NCI-H1694 treated with DMSO at 0.1 percent for 48 hours (cell line): ENCODE measurements around the gene ECEL1.

Experiments
- DNase-seq: peaks from one replicate; lab custom pipeline; 2025; lab: John Stamatoyannopoulos, UW

The ECEL1 gene

DNA sequence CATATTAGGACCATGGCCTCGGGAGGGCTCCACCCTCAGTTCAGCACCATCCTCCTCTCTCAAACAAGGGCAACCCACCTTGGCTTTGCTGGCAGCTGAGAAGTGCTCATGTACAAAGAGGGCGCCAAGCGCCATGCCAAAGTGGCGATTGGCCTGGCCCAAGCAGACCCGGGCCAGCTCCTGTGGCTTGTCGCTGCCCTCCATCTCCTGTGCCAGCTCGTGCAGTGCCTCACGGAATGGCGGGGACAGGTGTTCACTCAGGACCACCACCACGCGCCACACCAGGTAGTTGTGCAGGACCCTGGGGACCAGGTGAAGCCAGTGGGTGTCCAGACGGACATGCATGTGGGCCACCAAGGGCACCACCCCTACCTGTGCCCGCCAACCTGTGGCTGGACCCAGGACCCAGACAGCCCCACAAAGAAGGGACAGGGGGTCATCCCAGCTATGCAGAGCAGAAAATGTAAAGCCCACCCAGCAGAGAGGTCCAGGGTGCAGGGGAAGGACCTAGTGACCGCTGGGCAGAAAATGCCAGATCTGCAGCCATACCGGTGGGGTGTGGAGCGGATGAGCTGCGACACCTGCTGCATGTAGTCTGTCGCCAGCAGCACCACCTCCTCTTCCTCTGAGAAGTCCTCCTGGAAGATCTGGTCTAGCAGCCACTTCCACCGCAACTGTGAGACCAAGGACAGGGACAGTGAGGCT, 3.6 kb downstream of the ECEL1 start:
- no peak for DNase-seq

GRCh38 chr2:232483311-232483922, 4.2 kb downstream of the ECEL1 start:
- DNase-seq = no peak

DNA sequence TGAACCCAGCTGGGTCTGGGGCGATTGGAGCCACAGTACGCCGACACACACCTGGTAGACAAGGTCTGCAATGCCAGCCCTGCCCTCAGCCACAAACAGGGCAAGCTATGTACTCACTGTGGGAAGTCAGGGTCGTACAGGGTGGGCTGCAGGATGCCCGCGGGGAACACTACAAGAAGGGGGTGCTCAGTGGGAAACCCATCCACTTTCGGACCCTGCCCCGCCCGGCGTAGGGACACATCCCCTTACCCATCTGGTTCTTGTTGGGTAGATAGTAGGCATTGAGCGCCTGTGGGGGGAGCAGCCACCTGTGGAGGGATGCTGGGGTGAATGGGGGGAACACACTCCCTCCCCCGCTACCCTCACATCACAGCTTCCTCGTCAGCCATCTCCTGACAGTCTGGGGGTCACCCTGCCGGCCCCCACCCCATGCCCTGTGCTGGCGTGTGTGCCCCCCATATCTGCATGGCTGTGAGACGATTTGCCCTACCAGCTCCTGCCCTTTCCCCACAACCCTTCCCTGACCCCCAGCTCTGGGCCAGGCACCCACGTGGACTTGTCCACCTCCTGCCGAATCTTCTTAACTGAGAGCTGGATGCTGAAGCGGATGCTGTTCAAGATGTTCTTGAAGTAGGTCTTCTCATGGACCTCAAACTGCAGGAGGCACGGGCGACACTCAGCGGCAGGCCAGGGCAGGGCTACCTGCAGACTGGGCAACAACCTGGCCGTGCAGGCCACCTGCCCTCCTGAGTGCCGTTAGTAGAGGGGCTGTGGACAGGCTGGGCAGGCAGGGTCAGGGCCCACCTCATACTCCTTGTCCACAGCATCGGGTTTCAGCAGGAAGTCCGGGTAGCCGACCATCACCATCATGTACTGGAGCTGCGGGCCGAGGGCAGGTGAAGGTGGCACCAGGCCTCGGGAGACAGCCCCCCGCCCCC, 5.1 kb downstream of the ECEL1 start:
- DNase-seq = no peak

DNA sequence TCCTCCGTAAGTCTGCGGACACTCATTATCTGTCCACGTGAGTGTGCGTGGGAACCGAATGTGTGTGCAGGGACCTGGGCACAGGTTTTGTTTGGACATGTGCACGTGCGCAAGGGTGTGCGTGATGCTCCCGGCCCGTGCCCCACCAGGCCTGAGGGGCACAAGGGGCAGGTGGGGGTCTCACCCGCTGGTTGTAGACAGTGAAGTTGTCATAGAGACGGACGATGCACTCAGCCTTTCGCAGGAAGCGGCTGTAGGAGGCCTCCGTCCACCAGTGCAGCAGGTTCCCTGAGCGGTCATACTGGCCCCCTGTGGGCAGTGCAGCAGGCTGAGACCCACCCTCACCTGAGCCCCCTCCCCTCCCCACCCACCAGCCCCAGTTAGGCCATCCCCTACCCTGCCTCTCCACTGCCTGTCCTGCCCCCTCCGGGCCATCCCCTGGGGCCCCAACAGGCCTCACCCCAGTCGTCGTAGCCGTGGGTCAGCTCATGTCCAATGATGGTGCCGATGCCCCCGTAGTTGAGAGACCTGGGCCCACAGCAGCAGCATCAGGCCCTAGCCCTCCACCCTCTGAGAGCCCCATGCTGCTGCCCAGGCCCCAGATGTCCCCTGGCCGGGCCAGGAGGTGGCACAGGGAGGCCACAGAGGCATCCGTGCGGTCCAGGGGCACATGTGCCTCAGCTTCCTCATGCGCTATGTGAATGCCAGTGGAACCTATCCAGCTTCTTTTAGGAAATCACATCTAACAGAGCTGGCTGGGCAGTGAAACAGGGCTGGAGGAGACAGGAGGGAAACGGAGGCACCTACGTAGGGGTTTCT, 6.1 kb downstream of the ECEL1 start:
- no peak for DNase-seq

GRCh38 chr2:232480201-232481190, 7.1 kb downstream of the ECEL1 start:
- DNase-seq = no peak

DNA sequence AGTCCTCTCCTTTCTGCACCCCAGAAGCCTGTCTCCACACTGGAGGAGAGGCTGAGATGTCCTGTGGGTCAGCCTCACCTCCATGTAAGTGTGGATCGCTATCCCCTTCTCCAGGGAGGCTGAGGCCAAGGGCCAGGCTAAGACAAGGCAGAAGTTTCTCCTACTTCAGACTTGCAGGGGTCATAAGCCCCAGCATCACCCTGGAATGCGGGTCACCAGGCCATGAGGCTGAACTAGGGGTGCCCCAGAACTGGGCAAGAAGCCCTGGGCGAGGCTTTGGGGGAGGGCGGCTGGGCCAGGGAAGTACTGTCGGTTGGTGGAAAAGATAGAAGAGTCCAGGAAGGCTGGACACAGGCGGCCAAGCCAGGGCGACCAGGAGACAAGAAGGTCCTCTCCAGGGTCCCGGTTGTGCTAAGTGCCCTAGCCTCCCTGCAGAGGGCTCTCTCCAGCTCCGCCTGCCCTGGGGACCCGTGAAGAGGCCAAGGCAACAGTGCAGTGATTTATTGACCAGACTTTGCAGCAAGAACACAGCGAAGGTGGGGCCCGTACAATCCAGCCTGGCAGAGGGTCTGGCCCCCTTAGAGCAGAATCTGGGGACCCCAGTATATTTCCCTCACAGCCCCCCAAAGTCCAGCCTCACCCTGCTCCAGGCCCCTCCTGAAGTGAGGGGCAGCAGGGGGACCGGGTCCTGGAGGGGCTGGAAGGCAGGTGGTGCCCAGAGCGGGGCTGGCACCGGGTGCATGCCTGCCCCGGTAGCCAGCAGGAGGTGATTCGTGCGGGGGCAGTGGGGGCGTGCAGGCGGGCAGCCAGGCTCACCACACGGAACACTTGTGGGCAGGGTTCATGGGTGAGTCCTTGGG, 8.1 kb downstream of the ECEL1 start:
- DNase-seq = no peak

DNA sequence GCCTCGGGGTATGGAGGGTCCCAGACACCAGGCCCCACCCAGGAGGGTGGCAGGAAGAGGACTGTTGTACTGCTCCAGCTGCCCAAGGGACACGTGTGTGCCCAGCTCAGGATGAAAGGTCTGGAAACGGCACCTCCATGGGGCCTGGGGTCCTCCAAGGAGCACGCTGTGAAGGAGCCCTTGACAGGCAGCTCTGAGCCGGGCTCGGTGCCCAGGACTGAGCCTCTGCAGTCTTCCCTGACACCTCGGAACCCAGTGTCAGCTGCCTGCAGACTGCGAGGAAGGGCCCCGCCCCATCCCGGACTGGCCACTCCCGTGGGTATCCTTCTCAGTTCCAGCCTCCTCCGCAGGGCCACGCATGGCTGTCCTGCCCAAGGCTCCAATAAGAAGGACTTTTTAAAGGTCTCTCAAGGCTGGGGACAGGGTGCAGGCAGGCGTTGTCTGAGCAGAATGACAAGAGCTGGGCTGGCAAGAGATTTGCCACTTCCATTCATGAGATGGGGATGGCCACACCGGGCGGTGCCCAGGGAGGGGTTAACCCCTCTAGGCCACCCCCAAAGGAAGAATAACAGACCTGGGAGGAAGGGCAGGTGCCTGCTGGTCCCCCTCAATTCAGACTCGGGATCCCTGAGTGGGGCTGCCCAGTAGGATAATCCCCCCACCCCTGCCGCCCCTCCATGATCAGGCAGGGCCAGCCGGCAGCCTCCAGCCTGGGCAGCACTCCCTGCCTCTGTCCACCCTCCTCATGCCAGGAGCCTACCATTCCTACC, 8.9 kb downstream of the ECEL1 start:
- no peak for DNase-seq

DNA sequence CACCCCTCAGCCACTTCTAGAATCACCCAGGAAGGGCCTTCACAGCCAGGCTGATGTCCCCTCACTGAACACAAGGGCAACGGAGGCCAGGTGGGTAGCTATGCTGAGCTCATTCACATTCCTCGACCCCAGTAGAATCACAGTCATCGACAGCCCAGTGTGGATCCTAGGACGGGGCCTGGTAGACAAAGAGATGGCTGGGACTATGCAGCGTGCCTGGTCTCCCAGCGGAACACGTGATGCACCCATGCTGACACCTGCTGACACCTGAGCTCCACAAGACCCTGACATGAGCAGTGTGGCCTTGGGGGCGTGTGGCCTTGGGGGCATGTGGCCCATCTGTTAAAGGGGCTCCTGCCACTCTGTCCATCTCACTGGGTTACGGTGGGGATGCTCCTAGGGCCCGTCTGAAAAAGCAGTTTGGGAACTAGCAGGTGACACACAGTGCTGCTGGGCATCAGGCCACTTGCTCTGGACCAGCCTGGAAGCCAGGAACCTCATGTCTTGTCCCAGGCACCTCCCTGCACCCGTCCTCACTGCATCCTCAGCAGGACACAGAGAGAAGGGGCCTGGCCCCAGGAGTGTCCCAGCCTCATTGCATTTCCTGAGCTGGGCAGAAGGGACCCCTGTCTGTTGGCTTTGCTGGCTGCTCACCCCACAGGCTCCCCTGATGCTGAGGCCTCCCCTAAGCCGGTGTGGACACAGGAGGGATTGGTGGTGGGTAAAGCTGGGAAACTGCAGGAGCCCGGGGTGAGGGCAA, 9.7 kb downstream of the ECEL1 start:
- DNase-seq = no peak

GRCh38 chr2:232476791-232477190, 10.8 kb downstream of the ECEL1 start:
- DNase-seq = no peak

DNA sequence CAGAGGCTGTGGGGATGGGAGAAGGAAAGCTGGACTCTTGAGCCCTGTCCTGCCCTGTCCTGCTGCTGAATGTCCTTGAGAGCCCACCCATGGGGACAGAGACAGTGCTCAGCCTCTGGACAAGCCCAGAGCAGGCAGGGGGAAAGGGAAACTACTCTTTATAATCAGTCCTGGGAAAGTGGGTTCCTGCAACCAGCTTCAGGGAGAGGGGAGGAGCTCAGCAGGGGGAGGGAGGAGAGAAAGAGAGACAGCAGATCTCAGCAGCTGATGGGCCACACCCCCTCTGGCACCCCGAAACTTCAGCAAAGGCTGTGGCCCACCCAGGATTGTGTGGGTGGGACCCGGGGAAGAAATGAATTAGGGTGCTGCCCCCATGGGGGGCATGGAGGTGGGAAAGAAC, 11.6 kb downstream of the ECEL1 start:
- no peak for DNase-seq

DNA sequence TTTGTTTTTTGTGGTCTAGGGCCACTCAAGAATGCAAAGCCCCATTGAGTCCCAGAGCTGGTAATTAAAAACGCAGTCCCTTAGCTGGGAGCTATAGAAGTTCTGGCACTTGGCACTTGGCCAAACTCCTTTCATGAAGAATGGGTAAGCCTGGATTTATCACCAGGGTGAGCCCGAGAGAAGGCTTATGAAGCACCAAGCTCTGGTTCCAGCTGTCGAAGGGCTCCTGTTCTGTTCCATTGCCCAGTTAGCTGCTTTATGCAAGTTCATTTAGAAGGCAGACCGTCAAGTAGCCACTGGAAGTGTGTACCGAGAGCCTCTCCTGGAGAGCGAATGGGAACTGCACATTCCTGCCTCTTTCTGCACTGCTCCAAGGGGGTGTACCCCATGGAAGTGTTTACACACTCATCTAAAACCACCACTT, 14.2 kb downstream of the ECEL1 start:
- peak; percentile 29 for DNase-seq

DNA sequence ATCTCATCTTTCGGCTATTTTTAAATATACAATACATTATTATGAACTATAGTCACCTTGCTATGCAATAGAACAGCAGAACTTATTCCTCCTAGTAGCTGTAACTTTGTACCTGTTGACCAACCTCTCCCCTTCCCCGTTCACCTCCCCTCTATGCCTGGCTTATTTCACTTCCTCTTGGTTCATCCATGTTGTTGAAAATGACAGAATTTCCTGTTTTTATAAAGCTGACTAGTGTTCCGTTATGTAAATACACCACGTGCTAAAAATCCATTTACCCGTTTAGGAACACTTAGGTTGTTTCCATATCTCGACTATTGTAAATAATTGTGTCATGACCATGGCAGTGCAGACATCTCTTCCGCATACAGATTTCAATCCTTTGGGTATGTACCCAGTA, 21.4 kb downstream of the ECEL1 start:
- DNase-seq = no peak

DNA sequence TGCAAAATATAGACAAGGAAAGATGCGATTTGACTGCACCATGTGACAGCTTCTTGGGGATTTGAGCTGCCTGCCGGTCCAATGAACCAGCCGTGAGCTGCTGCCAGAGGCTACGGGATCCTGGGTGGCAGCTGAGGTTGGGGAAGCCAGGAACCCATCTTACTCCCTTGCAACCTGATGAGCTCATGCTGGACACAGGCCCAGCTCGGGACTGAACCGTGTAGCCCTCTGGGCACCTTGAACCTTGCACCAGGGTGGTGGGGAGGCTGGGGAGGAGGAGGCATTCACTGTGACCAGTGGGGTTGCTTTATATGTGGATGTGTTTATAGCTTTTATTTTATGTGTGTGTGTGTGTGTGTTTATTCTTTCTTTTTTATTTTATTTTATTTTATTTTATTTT, 22.6 kb downstream of the ECEL1 start:
- DNase-seq = no peak

DNA sequence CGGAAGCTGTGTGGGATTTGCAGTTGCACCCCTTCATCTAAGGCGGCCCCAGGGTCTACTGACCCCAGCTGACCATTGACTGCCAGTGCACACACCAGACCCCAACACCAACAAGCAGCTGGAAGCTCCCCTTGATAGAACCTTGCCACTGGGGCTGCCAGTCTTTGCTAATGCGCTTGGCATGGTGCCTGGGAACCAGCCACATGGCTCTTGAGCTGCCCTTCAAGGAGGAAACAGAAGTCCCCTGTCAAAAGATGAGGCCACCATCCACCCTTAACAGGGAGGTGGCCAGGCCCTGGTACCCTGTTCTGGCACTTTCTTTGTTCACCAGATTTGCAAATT, 23.1 kb downstream of the ECEL1 start:
- no peak for DNase-seq

DNA sequence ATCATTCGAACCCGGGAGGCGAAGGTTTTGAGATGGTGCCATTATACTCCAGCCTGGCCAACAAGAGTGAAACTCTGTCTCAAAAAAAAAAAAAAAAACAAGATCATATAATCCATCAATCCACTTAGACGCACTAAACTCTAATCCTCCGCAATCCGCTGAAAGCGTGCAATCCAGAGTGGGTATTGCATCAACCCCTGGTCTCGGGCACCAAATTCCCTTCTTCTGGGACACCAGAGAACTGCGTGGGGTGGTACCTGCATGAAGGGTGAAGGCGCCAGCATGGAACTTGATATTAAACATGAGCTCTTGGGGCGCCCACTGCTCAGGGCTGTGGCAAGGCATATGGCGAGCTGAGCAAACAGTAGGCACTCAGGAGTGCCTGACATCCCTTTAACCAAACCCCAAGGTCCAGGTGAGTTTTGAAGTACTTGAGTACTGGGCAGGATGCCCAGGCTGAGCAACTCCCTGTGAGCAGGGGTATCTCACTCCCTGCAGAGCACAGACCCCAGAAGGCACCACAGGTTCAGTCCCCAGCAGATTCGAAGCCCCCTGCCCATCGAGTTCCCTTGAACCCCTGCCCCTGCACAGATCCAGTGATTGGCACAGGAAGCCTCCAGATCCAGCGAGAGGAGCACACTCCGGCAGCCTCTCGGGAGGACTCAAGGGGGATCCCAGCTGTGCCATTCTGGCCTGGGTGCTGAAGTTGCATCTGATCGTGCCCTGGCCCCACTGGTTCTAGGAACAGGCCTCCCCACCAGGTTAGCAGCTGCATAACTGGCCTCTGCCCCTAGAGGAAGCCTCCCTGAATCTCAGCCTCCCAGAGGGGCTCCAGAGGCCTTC, 23.7 kb downstream of the ECEL1 start:
- no peak for DNase-seq

GRCh38 chr2:232460171-232460570, 27.5 kb downstream of the ECEL1 start:
- DNase-seq = no peak

DNA sequence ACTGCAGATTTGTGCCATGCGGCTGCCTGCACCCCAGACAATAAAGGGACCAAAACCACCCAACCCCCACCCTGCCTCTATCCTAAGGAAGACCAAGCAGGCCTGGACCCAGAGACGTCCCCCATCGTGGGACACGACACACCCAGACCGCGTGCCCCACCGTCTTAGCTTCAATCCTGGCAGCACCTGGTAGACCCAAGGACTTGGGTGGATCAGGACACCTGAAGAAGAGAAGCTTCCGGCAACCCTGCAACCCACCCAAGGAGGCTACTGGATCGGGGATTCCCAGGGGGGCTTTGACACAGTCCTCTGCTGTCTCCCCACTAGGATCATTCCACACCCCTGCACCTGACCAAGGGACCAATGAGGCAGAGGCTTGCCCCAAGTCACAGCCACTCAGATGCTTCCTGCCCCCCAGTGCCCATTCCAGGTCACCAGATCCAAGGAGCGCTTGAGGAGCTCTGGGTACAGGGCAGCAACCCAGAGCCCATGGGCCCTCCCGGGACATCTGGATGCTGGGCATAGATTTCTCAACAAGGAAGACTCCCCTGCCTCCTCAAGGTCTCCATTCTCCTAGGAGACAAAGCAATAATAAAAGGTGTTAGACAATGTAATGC, 28.1 kb downstream of the ECEL1 start:
- DNase-seq = no peak
